ENCODE results near the gene HIRIP3. TPM values are rescaled to one million over a fixed set of nuclear protein-coding genes. Genes with fewer than 3 reads are reported as not detected.

HIRIP3 gene
- total and polyA plus RNA-seq, 2 of the 13 experiments (the other 11 are each of a cell fraction or from before 2014, with no cell fraction given): 12.6 to 17.2 TPM

DNA sequence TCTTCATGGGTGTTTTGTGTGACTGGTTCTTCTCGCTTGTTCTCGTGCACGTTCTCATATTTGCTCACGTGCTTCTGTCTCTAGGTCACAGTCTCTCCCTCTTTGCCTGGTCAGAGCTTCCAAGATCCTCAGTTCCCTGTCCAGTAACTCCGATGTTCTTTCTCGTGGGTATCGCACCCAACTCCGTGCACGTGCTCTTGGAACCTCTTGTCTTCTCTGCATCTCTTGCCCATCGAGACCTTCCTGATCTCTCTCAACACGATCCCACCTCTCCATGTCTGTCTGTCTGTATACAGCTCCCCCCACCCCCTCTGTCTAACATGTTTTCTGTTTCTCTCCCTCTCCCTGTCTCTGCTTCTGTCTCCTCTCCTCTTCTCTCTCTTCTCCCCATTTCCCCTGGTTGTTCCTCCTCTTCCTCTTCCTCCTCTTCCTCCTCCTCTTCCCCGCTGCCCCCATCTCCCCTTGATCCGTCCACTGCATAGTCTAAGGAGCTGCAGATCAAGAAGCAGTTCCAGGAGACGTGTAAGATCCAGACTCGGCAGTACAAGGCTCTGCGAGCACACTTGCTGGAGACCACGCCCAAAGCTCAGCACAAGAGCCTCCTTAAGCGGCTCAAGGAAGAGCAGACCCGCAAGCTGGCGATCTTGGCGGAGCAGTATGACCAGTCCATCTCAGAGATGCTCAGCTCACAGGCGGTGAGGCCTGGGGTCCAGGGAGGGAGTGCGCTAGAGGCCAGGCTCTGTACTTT is 6.1 kb downstream of the HIRIP3 start (continued):
- TF ChIP-seq, protein P1, sequence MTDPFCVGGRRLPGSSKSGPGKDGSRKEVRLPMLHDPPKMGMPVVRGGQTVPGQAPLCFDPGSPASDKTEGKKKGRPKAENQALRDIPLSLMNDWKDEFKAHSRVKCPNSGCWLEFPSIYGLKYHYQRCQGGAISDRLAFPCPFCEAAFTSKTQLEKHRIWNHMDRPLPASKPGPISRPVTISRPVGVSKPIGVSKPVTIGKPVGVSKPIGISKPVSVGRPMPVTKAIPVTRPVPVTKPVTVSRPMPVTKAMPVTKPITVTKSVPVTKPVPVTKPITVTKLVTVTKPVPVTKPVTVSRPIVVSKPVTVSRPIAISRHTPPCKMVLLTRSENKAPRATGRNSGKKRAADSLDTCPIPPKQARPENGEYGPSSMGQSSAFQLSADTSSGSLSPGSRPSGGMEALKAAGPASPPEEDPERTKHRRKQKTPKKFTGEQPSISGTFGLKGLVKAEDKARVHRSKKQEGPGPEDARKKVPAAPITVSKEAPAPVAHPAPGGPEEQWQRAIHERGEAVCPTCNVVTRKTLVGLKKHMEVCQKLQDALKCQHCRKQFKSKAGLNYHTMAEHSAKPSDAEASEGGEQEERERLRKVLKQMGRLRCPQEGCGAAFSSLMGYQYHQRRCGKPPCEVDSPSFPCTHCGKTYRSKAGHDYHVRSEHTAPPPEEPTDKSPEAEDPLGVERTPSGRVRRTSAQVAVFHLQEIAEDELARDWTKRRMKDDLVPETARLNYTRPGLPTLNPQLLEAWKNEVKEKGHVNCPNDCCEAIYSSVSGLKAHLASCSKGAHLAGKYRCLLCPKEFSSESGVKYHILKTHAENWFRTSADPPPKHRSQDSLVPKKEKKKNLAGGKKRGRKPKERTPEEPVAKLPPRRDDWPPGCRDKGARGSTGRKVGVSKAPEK (CRISPR knock-in tag; IDR thresholded peaks at IDR 0.05; ENCODE audit: borderline replicate concordance): no peak
- no peak for TF ChIP-seq ARNT (IDR thresholded peaks at IDR 0.05)
- TF ChIP-seq YEATS2 (CRISPR knock-in tag; IDR thresholded peaks at IDR 0.05; ENCODE audit: borderline replicate concordance): no peak
- no peak for TF ChIP-seq ZNF121 (CRISPR knock-in tag; IDR thresholded peaks at IDR 0.05)

DNA sequence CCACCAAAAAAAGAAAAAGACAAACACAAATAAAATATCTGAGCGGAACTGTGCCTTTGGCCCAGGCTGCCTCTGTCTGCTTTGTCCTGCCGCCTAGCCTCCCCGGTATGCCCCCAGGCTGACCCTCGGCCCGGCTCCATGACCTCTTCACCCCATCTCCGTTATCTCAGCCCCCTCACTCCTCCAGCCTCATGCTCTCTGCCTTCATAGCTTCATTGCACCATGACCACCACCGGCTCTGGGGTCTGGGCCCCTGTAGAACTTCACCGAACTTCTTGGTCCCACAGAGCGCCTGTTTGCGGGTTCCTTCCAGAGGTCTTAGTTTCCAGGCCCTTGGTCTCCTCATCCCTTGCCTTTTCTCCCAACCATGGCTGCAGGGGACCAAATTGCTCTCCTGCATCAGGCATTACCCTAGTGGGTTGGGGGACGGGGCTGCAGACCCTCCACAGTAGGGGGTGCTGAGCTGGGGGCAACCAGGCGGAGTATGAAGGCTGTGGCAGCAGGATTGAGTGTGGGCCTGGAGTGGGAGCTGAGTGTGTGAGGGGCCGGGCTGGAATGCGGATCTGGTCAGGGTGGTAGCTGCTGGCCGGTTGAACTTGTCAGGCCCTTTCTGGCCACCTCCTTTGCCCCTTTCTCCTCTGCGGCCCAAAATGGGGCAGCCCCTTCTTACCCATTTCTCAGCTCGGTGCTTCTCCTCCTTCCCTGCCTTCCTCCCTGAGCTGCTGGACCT is 6.9 kb downstream of the HIRIP3 start:
- FAIRE-seq (no peak), ATAC-seq (no peak), DNase-seq (ENCODE audit: low spot score) (no peak)
- Histone ChIP-seq H3K36me3 (replicated peaks in 1 of 2; ENCODE audit: control insufficient read depth in 1 of 2, insufficient read depth in 2 of 2, low read length in 2 of 2) (peaks cover 47 to 92% of the 10 kb centered on the region in 2 experiments), H4K20me1 (ENCODE audit: insufficient read depth, low read length) (no peaks in the 10 kb centered on the region), H3K27me3 (ENCODE audit: control insufficient read depth in 1 of 2, insufficient read depth in 2 of 2, low read length in 2 of 2) (no peaks in the 10 kb centered on the region), H3K4me1 (ENCODE audit: insufficient read depth, low read length) (no peaks in the 10 kb centered on the region), H3K9ac (ENCODE audit: insufficient read depth, low read depth, low read length) (no peak overlapping the region), H3K9me3 (ENCODE audit: low read length) (no peaks in the 10 kb centered on the region), H2AFZ (ENCODE audit: low read length) (no peak overlapping the region), H3K4me2 (ENCODE audit: low read depth, low read length) (no peak overlapping the region), H3K79me2 (ENCODE audit: insufficient read depth, low read length) (no peaks in the 10 kb centered on the region), H3K4me3 (replicated peaks in 1 of 3; ENCODE audit: insufficient read depth in 1 of 3, low read depth in 2 of 3, low read length in 3 of 3) (no peak overlapping the region), H3K27ac (ENCODE audit: extremely low read length, insufficient read depth, low read length) (no peak overlapping the region)
- ChIA-PET CTCF (ENCODE audit: low intra/inter-chr PET ratio, low total read pairs) (no interaction called here), POLR2A (no interaction called here)
- WGBS (ENCODE audit: low lambda C conversion rate): 96% methylated on average over 17 of the region's 17 CpGs
- intact Hi-C loops (cut with micrococcal nuclease; ENCODE audit: unreplicated experiment) (no loop called here), in situ Hi-C loops (cut with HindIII; ENCODE audit: extremely low pct_ligation_motif_present, low pct_unique_long_range_greater_than_20kb) (no loop called here)
- no TSS peak for BruUV-seq (replicated peaks)
- no peak for TF ChIP-seq THYN1 (CRISPR knock-in tag; IDR thresholded peaks at IDR 0.05; ENCODE audit: borderline replicate concordance, low read depth)
- no peak for TF ChIP-seq FOSL2 (CRISPR knock-in tag; IDR thresholded peaks at IDR 0.05)
- peak; percentile 30 for TF ChIP-seq AGO2 (optimal IDR thresholded peaks at IDR 0.05; ENCODE audit: low read depth, low read length)
- TF ChIP-seq ZNF572 (CRISPR knock-in tag; IDR thresholded peaks at IDR 0.05): no peak

All from HepG2 (cell line).